ENCODE data around the gene MROH7. TPM values are rescaled to one million over a fixed set of nuclear protein-coding genes. Genes with fewer than 3 reads are reported as not detected.

MROH7 gene
- total and polyA plus RNA-seq, 8 donors = 0.68 to 33.8 (median 5.2) TPM

GRCh38 chr1:54596756-54597155, 44.8 kb upstream of the MROH7 start:
- intact Hi-C loops (cut with DNase I; ENCODE audit: low total_unique reads) = no loop called here
- Histone ChIP-seq H3K27me3 (no peaks in the 10 kb centered on the region), H3K4me3 (no peak overlapping the region), H3K27ac (no peak overlapping the region), H3K36me3 (peaks cover 15 to 89% (median 75%) of the 10 kb centered on the region in 4 donors), H3K9me3 (no peaks in the 10 kb centered on the region), H3K4me1 (no peaks in the 10 kb centered on the region)
- DNase-seq = no peak
- TF ChIP-seq CTCF (IDR thresholded peaks at IDR 0.05) (no peak), POLR2AphosphoS5 (IDR thresholded peaks at IDR 0.05) (no peak), POLR2A (IDR thresholded peaks at IDR 0.05) (no peak), EP300 (IDR thresholded peaks at IDR 0.05) (no peak)
- 85 to 97% (median 87%) methylated on average over 3 of the region's 3 CpGs for WGBS, 5 donors

GRCh38 chr1:54597455-54598030, 44.0 kb upstream of the MROH7 start:
- 75 to 89% (median 88%) methylated on average over 3 of the region's 3 CpGs for WGBS, 5 donors
- no peaks in the 10 kb centered on the region for H3K27me3 ChIP-seq
- H3K36me3 ChIP-seq = peaks cover 15 to 90% (median 79%) of the 10 kb centered on the region in 4 donors
- H3K4me1 ChIP-seq = no peaks in the 10 kb centered on the region
- no peak for DNase-seq
- H3K27ac ChIP-seq = no peak overlapping the region
- H3K9me3 ChIP-seq = no peaks in the 10 kb centered on the region
- TF ChIP-seq EP300 (IDR thresholded peaks at IDR 0.05) = no peak
- no peak for TF ChIP-seq POLR2A (IDR thresholded peaks at IDR 0.05)
- TF ChIP-seq CTCF (IDR thresholded peaks at IDR 0.05) = no peak
- no peak for TF ChIP-seq POLR2AphosphoS5 (IDR thresholded peaks at IDR 0.05)
- H3K4me3 ChIP-seq = no peak overlapping the region
- intact Hi-C loops (cut with DNase I; ENCODE audit: low total_unique reads) = no loop called here

GRCh38 chr1:54599211-54599823, 42.3 kb upstream of the MROH7 start:
- Histone ChIP-seq H3K9me3 (no peaks in the 10 kb centered on the region), H3K27me3 (no peaks in the 10 kb centered on the region), H3K4me1 (no peaks in the 10 kb centered on the region), H3K36me3 (peaks cover 12 to 95% (median 77%) of the 10 kb centered on the region in 4 donors), H3K4me3 (no peak overlapping the region), H3K27ac (no peak overlapping the region)
- intact Hi-C loops (cut with DNase I; ENCODE audit: low total_unique reads) = no loop called here
- no peak for DNase-seq
- no peak for TF ChIP-seq POLR2A (IDR thresholded peaks at IDR 0.05)
- TF ChIP-seq EP300 (IDR thresholded peaks at IDR 0.05) = no peak
- TF ChIP-seq CTCF (IDR thresholded peaks at IDR 0.05) = no peak
- TF ChIP-seq POLR2AphosphoS5 (IDR thresholded peaks at IDR 0.05) = no peak
- 87 to 96% (median 92%) methylated on average over 13 of the region's 13 CpGs for WGBS, 5 donors

GRCh38 chr1:54600947-54601721, 40.5 kb upstream of the MROH7 start:
- no peaks in the 10 kb centered on the region for H3K9me3 ChIP-seq
- no peak for DNase-seq
- no peaks in the 10 kb centered on the region for H3K27me3 ChIP-seq
- TF ChIP-seq POLR2A (IDR thresholded peaks at IDR 0.05) (no peak), EP300 (IDR thresholded peaks at IDR 0.05) (no peak), CTCF (IDR thresholded peaks at IDR 0.05) (no peak), POLR2AphosphoS5 (IDR thresholded peaks at IDR 0.05) (no peak)
- WGBS, 5 donors = 87 to 92% (median 89%) methylated on average over 13 to 21 of the region's 21 CpGs
- no peak overlapping the region for H3K27ac ChIP-seq
- H3K36me3 ChIP-seq = peaks cover 9 to 92% (median 71%) of the 10 kb centered on the region in 4 donors
- no peaks in the 10 kb centered on the region for H3K4me1 ChIP-seq
- no peak overlapping the region for H3K4me3 ChIP-seq
- intact Hi-C loops (cut with DNase I; ENCODE audit: low total_unique reads) = no loop called here
